GM19193 (cell line): ENCODE results near the gene PARD6B.

ENCODE experiments used
- POLR2A ChIP-seq: IDR thresholded peaks from 4 replicates; pipeline ENCODE4 v1.6.1; 2011; ENCODE audit not compliant: insufficient read depth, insufficient read length; ENCODE audit errors: extremely low read depth

Gene PARD6B

DNA sequence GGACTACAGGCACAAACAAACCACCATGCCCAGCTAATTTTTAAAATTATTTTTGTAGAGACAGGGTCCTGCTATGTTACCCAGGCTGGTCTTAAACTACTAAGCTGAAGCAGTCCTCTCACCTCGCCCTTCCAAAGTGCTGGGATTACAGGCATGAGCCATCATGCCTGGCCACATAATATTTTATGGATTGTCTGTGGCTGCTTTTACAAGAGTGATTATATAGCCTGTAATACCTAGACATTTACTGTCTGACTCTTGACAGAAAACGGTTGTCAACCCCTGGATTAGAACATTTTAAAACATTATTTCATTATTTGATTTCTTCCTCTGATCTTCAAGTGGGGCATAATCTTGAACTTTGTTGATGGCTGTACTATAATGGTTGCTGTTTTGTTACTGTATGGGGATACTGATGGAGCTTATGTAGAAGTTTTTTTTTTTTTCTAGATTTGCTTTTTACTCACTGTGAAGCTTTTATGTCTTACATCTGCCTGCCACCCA lies 14.3 kb downstream of the PARD6B start:
- no peak for TF ChIP-seq POLR2A

GRCh38 chr20:50746138-50746940 lies 15.0 kb downstream of the PARD6B start:
- TF ChIP-seq POLR2A, result no peak

GRCh38 chr20:50747275-50747674 lies 15.9 kb downstream of the PARD6B start:
- no peak for TF ChIP-seq POLR2A

DNA sequence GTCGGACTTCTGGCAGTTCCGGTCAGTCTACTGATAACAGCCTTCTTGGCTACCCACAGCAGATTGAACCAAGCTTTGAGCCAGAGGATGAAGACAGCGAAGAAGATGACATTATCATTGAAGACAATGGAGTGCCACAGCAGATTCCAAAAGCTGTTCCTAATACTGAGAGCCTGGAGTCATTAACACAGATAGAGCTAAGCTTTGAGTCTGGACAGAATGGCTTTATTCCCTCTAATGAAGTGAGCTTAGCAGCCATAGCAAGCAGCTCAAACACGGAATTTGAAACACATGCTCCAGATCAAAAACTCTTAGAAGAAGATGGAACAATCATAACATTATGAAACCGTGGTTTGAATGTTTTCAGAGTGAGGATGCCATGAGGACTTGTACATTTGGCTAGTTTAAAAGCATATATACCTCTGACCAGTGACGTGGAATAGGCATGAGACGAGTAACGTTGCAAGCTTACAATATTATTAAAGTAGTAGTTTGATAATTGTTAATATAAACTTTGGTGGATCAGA lies 18.8 kb downstream of the PARD6B start:
- no peak for TF ChIP-seq POLR2A

DNA sequence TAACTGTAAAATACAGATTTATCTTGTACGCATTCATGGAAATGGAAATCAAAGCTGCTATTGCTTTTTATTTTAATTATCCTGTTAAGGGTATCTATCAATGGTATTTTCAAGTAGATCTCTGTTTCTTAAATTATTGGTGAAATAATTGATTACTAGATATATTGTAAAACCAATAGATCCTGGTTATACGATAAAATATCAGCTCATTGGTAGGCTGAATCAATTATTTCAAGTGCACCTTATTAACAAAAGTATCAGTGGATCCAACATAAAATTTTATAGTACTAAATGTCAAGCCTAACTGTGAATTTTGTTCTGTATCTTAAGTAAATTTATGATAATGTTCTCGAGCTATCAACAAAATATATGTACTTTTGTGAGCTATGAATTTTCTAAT lies 21.8 kb downstream of the PARD6B start:
- TF ChIP-seq POLR2A, result no peak

DNA sequence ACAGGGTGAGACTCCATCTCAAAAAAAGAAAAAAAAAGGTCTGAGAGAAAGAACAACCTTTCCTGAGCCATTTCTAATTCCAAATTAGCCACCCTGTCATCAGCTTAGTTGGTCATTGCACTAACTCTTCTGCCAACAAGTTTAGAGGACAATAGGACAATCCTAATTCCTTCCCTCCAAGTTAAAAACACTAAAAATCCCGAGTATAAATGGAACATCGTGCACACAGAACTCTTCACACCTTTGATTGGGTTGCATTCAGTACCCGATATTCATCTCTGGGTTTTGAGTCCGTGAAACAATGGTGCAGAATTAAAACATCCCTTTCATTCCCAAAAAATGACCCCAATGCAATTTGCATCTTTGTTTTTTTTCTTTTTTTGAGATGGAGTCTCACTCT lies 23.0 kb downstream of the PARD6B start:
- TF ChIP-seq POLR2A, result no peak

DNA sequence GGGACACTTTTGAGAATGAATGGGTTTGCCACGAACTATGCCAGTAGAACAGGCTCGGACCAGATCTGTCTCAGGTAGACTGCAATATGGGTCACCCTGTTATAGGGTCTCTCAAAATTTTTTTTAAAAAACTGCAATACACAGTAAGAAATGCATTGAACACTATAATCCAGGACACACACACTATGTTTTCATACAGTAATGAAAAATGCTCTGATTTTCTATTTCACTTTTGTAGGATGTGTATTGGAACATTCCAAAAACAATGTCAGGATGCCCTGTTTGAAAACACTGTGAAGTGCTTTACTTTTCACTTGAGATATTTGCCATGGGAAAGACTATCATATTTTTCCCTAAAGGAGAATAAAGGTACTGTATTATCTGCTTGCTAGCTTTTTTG lies 25.1 kb downstream of the PARD6B start:
- no peak for TF ChIP-seq POLR2A

DNA sequence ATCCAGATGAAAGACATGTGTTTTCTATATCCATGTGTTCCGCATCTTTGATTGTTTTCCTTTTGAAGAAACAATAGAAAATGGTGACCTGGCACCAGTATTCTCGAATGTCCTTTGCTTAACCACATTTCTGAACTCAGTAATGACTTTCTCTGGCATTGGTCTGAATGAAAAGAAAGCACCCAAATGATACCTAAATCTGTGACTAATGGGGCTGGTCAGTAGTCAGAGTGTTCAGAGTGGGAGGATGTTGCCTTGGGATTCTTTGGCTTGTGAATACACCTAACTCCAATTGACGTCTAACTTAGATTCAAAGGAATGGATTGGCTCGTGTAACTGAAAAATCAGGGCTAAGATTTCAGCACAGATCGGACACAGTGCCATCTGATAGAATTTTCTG lies 27.1 kb downstream of the PARD6B start:
- TF ChIP-seq POLR2A, result no peak

DNA sequence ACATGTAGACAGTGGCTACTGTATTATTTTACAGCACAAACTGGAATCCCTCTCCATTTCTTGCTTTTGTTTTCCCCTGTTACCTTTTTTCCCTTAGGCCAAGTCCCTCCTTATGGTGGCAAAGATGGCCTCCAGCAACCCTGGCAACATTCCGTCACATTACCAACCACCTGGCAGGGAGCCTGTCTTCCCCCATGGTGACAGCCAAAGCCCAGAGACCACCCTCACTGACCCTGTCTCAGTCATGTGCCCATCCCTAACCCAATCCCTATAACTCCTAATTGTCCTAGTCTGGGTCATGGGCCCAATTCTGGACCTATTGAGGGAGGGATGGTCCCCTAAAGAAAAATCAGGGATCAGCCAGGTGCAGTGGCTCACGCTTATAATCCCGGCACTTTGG lies 27.6 kb downstream of the PARD6B start:
- TF ChIP-seq POLR2A, result no peak

DNA sequence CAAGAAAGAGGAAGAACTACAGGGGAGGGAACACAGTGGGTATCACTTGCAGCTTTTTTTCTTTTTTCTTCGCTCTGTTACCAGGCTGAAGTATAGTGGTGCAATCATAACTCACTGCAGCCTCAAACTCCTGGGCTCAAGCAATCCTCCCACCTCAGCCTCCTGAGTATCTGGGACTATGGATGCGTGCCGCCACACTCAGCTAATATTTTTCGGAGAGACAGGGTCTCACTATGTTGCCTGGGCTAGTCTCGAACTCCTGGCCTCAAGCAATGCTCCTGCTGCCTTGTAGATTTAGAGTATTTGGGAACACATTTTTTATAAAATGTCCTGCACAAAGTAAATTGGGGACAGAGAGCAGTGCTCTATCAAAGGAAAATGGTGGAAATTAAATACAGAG lies 28.3 kb downstream of the PARD6B start:
- TF ChIP-seq POLR2A, result no peak

GRCh38 chr20:50762045-50762422 lies 30.7 kb downstream of the PARD6B start:
- TF ChIP-seq POLR2A, result no peak

DNA sequence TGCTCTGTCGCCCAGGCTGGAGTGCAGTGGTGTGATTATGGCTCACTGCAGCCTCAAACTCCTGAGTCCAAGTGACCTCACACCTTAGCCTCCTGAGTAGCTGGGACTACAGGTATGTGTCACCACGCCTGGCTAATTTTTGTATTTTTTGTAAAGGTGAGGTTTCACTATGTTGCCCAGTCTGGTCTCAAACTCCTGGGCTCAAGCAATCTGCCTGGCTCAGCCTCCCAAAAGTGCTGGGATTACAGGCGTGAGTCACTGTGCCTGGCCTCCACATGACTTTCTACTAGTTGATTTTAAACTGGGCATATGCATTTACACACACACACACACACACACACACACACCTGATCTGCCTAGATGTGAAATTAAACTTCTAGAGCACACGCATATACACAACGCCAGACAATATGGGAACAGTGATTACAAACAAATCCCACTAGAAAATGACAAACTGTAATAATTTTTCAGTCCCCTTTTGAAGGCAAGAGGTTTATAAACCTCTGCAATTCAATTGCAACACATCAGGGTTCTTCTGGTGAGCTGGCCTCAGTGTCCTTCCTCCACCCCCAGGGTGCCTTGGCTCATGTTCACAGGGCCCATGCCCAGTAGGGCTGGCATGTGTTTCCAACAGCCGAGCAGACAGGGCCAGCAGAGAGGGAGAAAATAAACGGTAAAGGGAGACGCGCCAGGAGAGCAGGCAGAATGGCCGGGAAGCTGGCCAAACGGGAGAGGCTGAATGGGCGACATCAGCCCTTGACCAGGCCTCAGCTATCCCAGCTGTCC lies 31.2 kb downstream of the PARD6B start:
- no peak for TF ChIP-seq POLR2A

- no peak for TF ChIP-seq POLR2A
These were observed 34.3 kb downstream of the PARD6B start for GRCh38 chr20:50765674-50766073.

- TF ChIP-seq POLR2A, result no peak
These were observed 41.2 kb downstream of the PARD6B start for GRCh38 chr20:50772420-50773185.

DNA sequence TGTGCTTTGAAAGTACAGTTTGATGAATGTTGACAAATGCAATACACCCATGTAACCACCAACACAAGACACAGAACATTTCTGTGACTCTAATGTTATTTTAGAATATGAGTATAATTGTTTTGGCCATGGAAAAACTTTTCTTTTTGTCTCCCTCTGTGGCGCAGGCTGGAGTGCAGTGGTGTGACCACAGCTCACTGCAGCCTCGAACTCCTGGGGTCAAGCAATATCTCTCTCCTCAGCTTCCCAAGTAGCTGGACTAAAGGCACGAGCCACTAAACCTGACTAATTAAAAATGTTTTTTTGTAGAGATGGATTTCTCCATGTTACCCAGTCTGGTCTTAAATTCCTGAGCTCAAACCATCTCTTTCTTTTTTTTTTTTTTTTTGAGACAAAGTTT lies 43.1 kb downstream of the PARD6B start:
- no peak for TF ChIP-seq POLR2A
